ENCODE data around the gene SAP30. TPM values are rescaled to one million over a fixed set of nuclear protein-coding genes. Genes with fewer than 3 reads are reported as not detected.

The SAP30 gene
- total RNA-seq = 10 to 100 TPM; 40.7 to 41.1 TPM

GRCh38 chr4:173370477-173371291 is at the start of gene SAP30:
Gene SAP30 (plus strand): TSS chr4:173370954. CDS start chr4:173371183, 229 bp downstream.
- intact Hi-C loops (cut with micrococcal nuclease) = no loop called here
- DNase-seq (peak; percentile 98), ATAC-seq (peak; percentile 88)
- Mint-ChIP-seq H3K27me3 (peaks cover 14% of the 10 kb centered on the region), H3K36me3 (ENCODE audit: low read depth) (peaks cover 23% of the 10 kb centered on the region), H3K27ac (peak within 1 kb of the TSS; percentile 98), H3K9me3 (no peaks in the 10 kb centered on the region), H3K4me3 (peak within 1 kb of the TSS; percentile 97), H3K4me1 (ENCODE audit: low read depth) (peaks cover 32% of the 10 kb centered on the region)
- TF ChIP-seq CTCF (IDR thresholded peaks at IDR 0.05) = no peak
- ChIA-PET CTCF (interaction anchor here (0.8 to 2.7 kb wide), 5 partner anchors 31 to 69 kb away, joined by 3 to 10 read pairs (median 3); partner anchors contain the start of gene HMGB2), POLR2A (interaction anchor here (0.7 to 4.5 kb wide), 5 partner anchors 12 to 77 kb away, joined by 3 to 79 read pairs (median 8); partner anchors contain the start of gene HMGB2)

GRCh38 chr4:173325007-173325736 is 45.6 kb upstream of the SAP30 start:
- no peak overlapping the region for H3K27ac Mint-ChIP-seq
- no peaks in the 10 kb centered on the region for H3K4me1 Mint-ChIP-seq (ENCODE audit: low read depth)
- DNase-seq = no peak
- TF ChIP-seq CTCF (IDR thresholded peaks at IDR 0.05) = no peak
- CTCF ChIA-PET = no interaction called here
- no peak for ATAC-seq
- peaks cover 21% of the 10 kb centered on the region for H3K36me3 Mint-ChIP-seq (ENCODE audit: low read depth)
- H3K9me3 Mint-ChIP-seq = no peaks in the 10 kb centered on the region
- POLR2A ChIA-PET = interaction anchor here (0.8 kb wide), 1 partner anchor 9 kb away, joined by 4 read pairs; the partner anchor contains the start of gene HMGB2
- intact Hi-C loops (cut with micrococcal nuclease) = no loop called here
- no peak overlapping the region for H3K4me3 Mint-ChIP-seq
- no peaks in the 10 kb centered on the region for H3K27me3 Mint-ChIP-seq

GRCh38 chr4:173328236-173328901 is 42.4 kb upstream of the SAP30 start:
- peaks cover 44% of the 10 kb centered on the region for H3K36me3 Mint-ChIP-seq (ENCODE audit: low read depth)
- intact Hi-C loops (cut with micrococcal nuclease) = no loop called here
- ChIA-PET CTCF (interaction anchor here (1.8 kb wide), 1 partner anchor 27 kb away, joined by 7 read pairs; no protein-coding TSS in a partner anchor), POLR2A (interaction anchor here (3.6 kb wide), 1 partner anchor 42 kb away, joined by 23 read pairs; the partner anchor contains the start of gene SAP30)
- H3K4me3 Mint-ChIP-seq = no peak overlapping the region
- H3K4me1 Mint-ChIP-seq (ENCODE audit: low read depth) = peaks cover 13% of the 10 kb centered on the region
- H3K27ac Mint-ChIP-seq = no peak overlapping the region
- no peak for DNase-seq
- no peaks in the 10 kb centered on the region for H3K9me3 Mint-ChIP-seq
- H3K27me3 Mint-ChIP-seq = no peaks in the 10 kb centered on the region
- no peak for TF ChIP-seq CTCF (IDR thresholded peaks at IDR 0.05)
- ATAC-seq = no peak

GRCh38 chr4:173330590-173330989 is 40.2 kb upstream of the SAP30 start:
- POLR2A ChIA-PET = interaction anchor here (0.6 to 3.6 kb wide), 4 partner anchors 10 to 42 kb away, joined by 3 to 23 read pairs (median 4); partner anchors contain the start of gene SAP30

More at GRCh38 chr4:173330590-173330989, 40.2 kb upstream of the SAP30 start:
- no peak overlapping the region for H3K27ac Mint-ChIP-seq
- CTCF ChIA-PET = interaction anchor here (1.8 to 3.0 kb wide), 3 partner anchors 12 to 29 kb away, joined by 5 to 11 read pairs (median 10); no protein-coding TSS in a partner anchor
- intact Hi-C loops (cut with micrococcal nuclease) = no loop called here
- no peaks in the 10 kb centered on the region for H3K9me3 Mint-ChIP-seq
- H3K36me3 Mint-ChIP-seq (ENCODE audit: low read depth) = peaks cover 52% of the 10 kb centered on the region
- DNase-seq (no peak), ATAC-seq (no peak)
- TF ChIP-seq CTCF (IDR thresholded peaks at IDR 0.05) = no peak
- no peak overlapping the region for H3K4me3 Mint-ChIP-seq
- H3K4me1 Mint-ChIP-seq (ENCODE audit: low read depth) = peaks cover 13% of the 10 kb centered on the region
- no peaks in the 10 kb centered on the region for H3K27me3 Mint-ChIP-seq

All from activated CD8-positive, alpha-beta T cell treated with anti-CD3 and anti-CD28 coated beads for 36 hours (primary cell).